OCI-LY1 (cell line): ENCODE measurements around the gene USP3.

Experiments used
- H2AFZ ChIP-seq: fragments of 200-600 bp; sonication (generic), shearing (Covaris generic); 2 replicates; pipeline ENCODE4 v1.6.0; 2014; ENCODE audit warnings: antibody characterized with exemption, mild to moderate bottlenecking, low read length
- H3F3A ChIP-seq: fragments of 200-600 bp; sonication (generic), shearing (Covaris generic); 2 replicates; pipeline ENCODE4 v1.6.0; 2014; ENCODE audit warnings: mild to moderate bottlenecking, antibody characterized with exemption, low read length, moderate library complexity; ENCODE audit not compliant: insufficient read depth
- H3K27ac ChIP-seq: fragments of 200-600 bp; sonication (generic); 2 replicates; pipeline ENCODE4 v1.5.1; 2014; ENCODE audit warnings: low read length, mixed run types, mild to moderate bottlenecking, low read depth; ENCODE audit not compliant: poor library complexity, severe bottlenecking
- H3K27me3 ChIP-seq: fragments of 200-600 bp; sonication (generic); 2 replicates; pipeline ENCODE4 v1.6.0; 2014; ENCODE audit warnings: antibody characterized with exemption, mild to moderate bottlenecking, low read length, moderate library complexity; ENCODE audit not compliant: insufficient read depth
- H3K36me3 ChIP-seq: fragments of 200-600 bp; sonication (generic); 2 replicates; pipeline ENCODE4 v1.6.1; 2014; ENCODE audit warnings: mild to moderate bottlenecking, antibody characterized with exemption, low read length, moderate library complexity, mixed read lengths; ENCODE audit not compliant: insufficient read depth
- H3K4me1 ChIP-seq: fragments of 200-600 bp; sonication (generic); 2 replicates; pipeline ENCODE4 v1.5.1; 2014; ENCODE audit warnings: mild to moderate bottlenecking, low read length, moderate library complexity; ENCODE audit not compliant: insufficient read depth, severe bottlenecking
- H3K4me2 ChIP-seq: fragments of 200-600 bp; sonication (generic), shearing (Covaris generic); 2 replicates; pipeline ENCODE4 v1.6.1; 2014; ENCODE audit warnings: low read length
- H3K4me3 ChIP-seq: fragments of 200-600 bp; sonication (generic); 2 replicates; pipeline ENCODE4 v1.5.1; 2014; ENCODE audit warnings: low read length, low read depth, mild to moderate bottlenecking, mixed read lengths; ENCODE audit not compliant: poor library complexity, severe bottlenecking
- H3K79me2 ChIP-seq: fragments of 200-600 bp; shearing (Covaris generic); 2 replicates; pipeline ENCODE4 v1.6.1; 2016; ENCODE audit warnings: mixed run types, low read length, mixed read lengths; ENCODE audit not compliant: insufficient read depth
- H3K9ac ChIP-seq: fragments of 200-600 bp; sonication (generic), shearing (Covaris generic); 2 replicates; pipeline ENCODE4 v1.6.1; 2014; ENCODE audit warnings: mild to moderate bottlenecking, low read length, mixed read lengths
- H3K9me2 ChIP-seq: fragments of 200-600 bp; sonication (generic), shearing (Covaris generic); 2 replicates; pipeline ENCODE4 v1.6.1; 2014; ENCODE audit warnings: low read depth, mild to moderate bottlenecking, low read length, mixed read lengths
- H3K9me3 ChIP-seq: fragments of 200-600 bp; shearing (Covaris generic); 2 replicates; pipeline ENCODE4 v1.6.1; 2014; ENCODE audit warnings: low read length, mixed read lengths
- H4K20me1 ChIP-seq: fragments of 200-600 bp; sonication (generic), shearing (Covaris generic); 2 replicates; pipeline ENCODE4 v1.6.0; 2016; ENCODE audit warnings: mild to moderate bottlenecking, low read length; ENCODE audit not compliant: insufficient read depth
- EZH2 ChIP-seq: fragments of 200-600 bp; sonication (generic), shearing (Covaris generic); IDR thresholded peaks from 2 replicates; pipeline ENCODE4 v1.8.0; 2017; ENCODE audit warnings: borderline replicate concordance, mixed run types, mild to moderate bottlenecking, antibody characterized with exemption, low read length, moderate library complexity, mixed read lengths
- TF ChIP-seq, protein P1 (sequence below): fragments of 200-600 bp; sonication (generic), shearing (Covaris generic); IDR thresholded peaks from 2 replicates; pipeline ENCODE4 v1.5.1; 2017; ENCODE audit warnings: mild to moderate bottlenecking, antibody characterized with exemption, low read length, moderate library complexity, mixed read lengths

Gene USP3

DNA sequence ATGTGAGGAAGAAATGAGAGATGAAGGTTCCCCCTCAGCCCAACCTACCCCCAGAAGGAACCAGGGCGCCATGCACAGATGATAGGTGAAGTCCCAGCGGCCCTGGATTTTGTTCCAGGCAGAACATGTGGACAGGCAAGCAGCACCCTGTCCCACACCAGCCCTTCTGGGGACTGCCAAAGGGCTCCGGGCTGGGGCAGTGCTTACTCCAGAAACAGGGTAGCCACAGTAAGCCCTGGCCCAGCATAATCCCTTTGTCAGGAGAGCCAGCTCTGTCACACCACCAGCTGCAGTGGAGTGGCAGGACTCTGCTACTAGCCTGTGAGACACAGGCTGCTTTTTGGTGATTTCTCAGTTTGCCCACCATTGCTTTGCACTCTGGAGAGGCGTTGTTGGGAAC, 99.1 kb downstream of the USP3 start:
- H3K27ac ChIP-seq, result no peak overlapping the region
- peaks cover 49% of the 10 kb centered on the region for H3K4me1 ChIP-seq
- H3K4me3 ChIP-seq, result no peak overlapping the region
- no peaks in the 10 kb centered on the region for H4K20me1 ChIP-seq
- H3K9me3 ChIP-seq, result no peaks in the 10 kb centered on the region
- TF ChIP-seq, protein P1, sequence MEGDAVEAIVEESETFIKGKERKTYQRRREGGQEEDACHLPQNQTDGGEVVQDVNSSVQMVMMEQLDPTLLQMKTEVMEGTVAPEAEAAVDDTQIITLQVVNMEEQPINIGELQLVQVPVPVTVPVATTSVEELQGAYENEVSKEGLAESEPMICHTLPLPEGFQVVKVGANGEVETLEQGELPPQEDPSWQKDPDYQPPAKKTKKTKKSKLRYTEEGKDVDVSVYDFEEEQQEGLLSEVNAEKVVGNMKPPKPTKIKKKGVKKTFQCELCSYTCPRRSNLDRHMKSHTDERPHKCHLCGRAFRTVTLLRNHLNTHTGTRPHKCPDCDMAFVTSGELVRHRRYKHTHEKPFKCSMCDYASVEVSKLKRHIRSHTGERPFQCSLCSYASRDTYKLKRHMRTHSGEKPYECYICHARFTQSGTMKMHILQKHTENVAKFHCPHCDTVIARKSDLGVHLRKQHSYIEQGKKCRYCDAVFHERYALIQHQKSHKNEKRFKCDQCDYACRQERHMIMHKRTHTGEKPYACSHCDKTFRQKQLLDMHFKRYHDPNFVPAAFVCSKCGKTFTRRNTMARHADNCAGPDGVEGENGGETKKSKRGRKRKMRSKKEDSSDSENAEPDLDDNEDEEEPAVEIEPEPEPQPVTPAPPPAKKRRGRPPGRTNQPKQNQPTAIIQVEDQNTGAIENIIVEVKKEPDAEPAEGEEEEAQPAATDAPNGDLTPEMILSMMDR, result no peak
- TF ChIP-seq EZH2, result no peak
- no peaks in the 10 kb centered on the region for H3K79me2 ChIP-seq
- peaks cover 12% of the 10 kb centered on the region; the same call in 1 of the 2 replicates for H3K36me3 ChIP-seq
- H3K9ac ChIP-seq, result no peak overlapping the region
- no peaks in the 10 kb centered on the region for H3K27me3 ChIP-seq
- no peaks in the 10 kb centered on the region for H3K9me2 ChIP-seq
- H3K4me2 ChIP-seq, result no peak overlapping the region
- no peaks in the 10 kb centered on the region for H3F3A ChIP-seq
- no peak overlapping the region for H2AFZ ChIP-seq

DNA sequence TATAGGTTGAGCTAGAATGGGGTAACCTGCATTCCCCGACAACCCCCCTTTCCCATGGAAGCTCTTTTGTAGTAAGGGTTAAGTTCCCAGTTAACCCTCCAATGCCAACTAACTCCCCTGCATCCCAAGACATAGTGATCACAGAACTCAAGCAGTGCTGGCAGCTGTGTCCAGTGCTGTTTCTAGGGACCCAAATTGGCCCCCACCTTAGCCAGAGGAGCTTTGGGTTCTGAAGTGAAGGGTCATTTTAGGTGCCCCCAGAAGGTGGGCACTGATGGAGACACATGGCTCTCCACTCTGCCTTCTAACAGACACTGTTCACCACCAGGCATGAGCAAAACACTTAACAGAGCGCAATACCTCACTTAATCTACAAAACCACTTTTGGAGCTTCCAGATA, 99.9 kb downstream of the USP3 start:
- Histone ChIP-seq H2AFZ (no peak overlapping the region), H3K36me3 (peaks cover 20% of the 10 kb centered on the region; the same call in 1 of the 2 replicates), H3K9ac (no peak overlapping the region), H3K9me2 (no peaks in the 10 kb centered on the region), H3K4me3 (no peak overlapping the region), H3K27ac (no peak overlapping the region), H3K4me1 (peaks cover 42% of the 10 kb centered on the region), H4K20me1 (no peaks in the 10 kb centered on the region), H3K4me2 (no peak overlapping the region), H3K9me3 (no peaks in the 10 kb centered on the region), H3K79me2 (no peaks in the 10 kb centered on the region), H3K27me3 (no peaks in the 10 kb centered on the region), H3F3A (no peaks in the 10 kb centered on the region)
- TF ChIP-seq, protein P1, result no peak
- TF ChIP-seq EZH2, result no peak

DNA sequence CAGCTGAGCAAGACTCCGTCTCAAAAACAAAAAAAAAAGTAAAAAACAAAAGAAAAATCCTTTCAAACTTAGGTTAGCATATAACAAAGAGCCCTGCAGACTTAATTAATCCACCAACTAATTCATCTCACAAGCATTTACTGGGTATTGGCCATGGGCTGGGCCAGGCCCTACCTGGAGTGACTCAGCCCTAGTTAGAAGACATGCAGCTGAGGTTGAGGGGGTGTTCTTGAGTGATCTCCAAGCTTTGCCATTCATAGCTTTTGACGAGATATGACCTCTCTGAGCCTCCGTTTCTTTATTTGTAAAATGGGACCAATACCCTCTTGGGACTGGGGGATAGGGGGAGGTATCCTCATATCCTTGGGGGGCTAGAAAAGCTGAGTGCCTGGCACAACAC, 100.6 kb downstream of the USP3 start:
- H3K4me2 ChIP-seq, result no peak overlapping the region
- H3K4me3 ChIP-seq, result no peak overlapping the region
- H3K9ac ChIP-seq, result no peak overlapping the region
- no peaks in the 10 kb centered on the region for H3K27me3 ChIP-seq
- H3K36me3 ChIP-seq, result peaks cover 24% of the 10 kb centered on the region; the same call in 1 of the 2 replicates
- H3K79me2 ChIP-seq, result no peaks in the 10 kb centered on the region
- H3K4me1 ChIP-seq, result peaks cover 37% of the 10 kb centered on the region
- H3K9me2 ChIP-seq, result no peaks in the 10 kb centered on the region
- H4K20me1 ChIP-seq, result no peaks in the 10 kb centered on the region
- no peak for TF ChIP-seq EZH2
- TF ChIP-seq, protein P1, result no peak
- H3F3A ChIP-seq, result no peaks in the 10 kb centered on the region
- H3K9me3 ChIP-seq, result no peaks in the 10 kb centered on the region
- no peak overlapping the region for H3K27ac ChIP-seq
- no peak overlapping the region for H2AFZ ChIP-seq
